Fibroblast of villous mesenchyme (primary cell): Measurements from ENCODE around the gene TRAPPC2L. TPM values are rescaled to one million over a fixed set of nuclear protein-coding genes. Genes with fewer than 3 reads are reported as not detected.

ENCODE experiments used
- DNase-seq: peaks from one replicate; pipeline ENCODE4 v3.0.0-alpha.2; 2010; ENCODE audit warnings: low read depth
- H3K4me3 ChIP-seq: 2 replicates; pipeline ENCODE4 v1.5.1; 2011; ENCODE audit warnings: low read depth, mild to moderate bottlenecking, low read length
- CTCF ChIP-seq: IDR thresholded peaks from 2 replicates; pipeline ENCODE4 v1.5.1; 2012; ENCODE audit warnings: low read depth, mild to moderate bottlenecking, low read length; ENCODE audit not compliant: insufficient read depth
- total RNA-seq: library from RNA; depleted of rRNA; stranded (reverse); fragments of >200 nt; gene quantifications from 2 replicates; pipeline ENCODE4 v1.2.3, GENCODE V29; 2012

TRAPPC2L gene
- total RNA-seq, 1 donor, result 34.5 TPM

DNA sequence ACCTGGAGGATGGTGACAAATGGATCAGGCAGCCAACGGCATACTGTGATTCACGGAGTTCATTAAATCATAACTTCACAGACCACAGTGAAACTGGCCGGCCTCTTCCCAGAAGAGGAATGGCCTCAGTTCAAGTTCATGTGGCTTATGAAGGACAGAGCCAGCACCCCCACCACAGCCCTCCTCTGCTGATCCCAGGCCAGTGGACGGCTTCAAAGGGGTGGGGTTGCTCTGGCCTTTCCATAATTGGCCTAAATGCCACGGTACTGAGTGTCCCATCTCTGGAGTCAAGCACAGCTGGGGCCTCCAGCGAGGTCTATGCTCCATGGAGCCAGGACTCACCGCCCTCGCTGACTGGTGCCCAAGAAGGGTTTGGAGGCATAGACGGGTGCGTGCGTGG lies 21.5 kb upstream of the TRAPPC2L start:
- DNase-seq, result no peak
- H3K4me3 ChIP-seq, result no peak overlapping the region
- no peak for TF ChIP-seq CTCF

DNA sequence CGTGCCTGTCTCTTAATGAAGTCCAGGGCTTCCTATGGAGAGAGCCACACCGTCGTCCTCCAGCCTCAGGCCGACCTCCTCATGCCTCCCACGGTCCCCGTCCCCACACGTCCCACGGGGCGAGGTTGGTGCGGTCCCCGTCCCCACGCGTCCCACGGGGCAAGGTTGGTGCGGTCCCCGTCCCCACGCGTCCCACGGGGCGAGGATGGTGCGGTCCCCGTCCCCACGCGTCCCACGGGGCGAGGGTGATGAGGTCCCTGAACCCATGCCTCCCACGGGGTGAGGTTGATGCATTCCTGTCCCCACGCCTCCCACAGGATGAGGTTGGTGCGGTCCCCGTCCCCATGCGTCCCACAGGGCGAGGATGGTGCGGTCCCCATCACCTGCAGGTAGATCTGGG lies 21.1 kb upstream of the TRAPPC2L start:
- TF ChIP-seq CTCF, result no peak

DNA sequence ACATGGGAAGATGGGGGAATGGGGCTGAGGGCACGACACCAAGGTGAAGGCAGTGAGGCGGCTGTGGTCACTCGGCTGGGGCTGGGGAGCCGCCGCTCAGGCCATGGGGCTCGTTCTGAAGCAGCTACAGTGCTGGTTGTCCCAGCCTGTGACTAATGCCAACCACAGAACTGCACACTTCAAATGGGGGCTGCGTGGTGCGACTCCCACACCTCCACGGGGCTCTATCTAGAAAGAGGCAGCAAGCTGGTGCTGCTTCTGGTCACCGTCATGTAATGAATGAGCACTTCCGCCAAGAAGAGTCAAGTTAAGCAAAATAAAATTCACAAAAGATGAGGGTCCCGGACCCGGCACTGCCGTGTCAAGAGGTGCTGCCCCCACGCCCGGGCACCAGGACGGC lies 20.1 kb upstream of the TRAPPC2L start:
- DNase-seq, result no peak
- H3K4me3 ChIP-seq, result no peak overlapping the region
- no peak for TF ChIP-seq CTCF

More for the DNA sequence above, 21.1 kb upstream of the TRAPPC2L start:
- no peak for DNase-seq
- no peak overlapping the region for H3K4me3 ChIP-seq

- TF ChIP-seq CTCF, result no peak
- no peak for DNase-seq
- H3K4me3 ChIP-seq, result no peak overlapping the region
These were observed 19.1 kb upstream of the TRAPPC2L start for GRCh38 chr16:88837806-88838205.

- DNase-seq, result no peak
- no peak overlapping the region for H3K4me3 ChIP-seq
- TF ChIP-seq CTCF, result no peak
These were observed 18.4 kb upstream of the TRAPPC2L start for GRCh38 chr16:88838566-88838965.

DNA sequence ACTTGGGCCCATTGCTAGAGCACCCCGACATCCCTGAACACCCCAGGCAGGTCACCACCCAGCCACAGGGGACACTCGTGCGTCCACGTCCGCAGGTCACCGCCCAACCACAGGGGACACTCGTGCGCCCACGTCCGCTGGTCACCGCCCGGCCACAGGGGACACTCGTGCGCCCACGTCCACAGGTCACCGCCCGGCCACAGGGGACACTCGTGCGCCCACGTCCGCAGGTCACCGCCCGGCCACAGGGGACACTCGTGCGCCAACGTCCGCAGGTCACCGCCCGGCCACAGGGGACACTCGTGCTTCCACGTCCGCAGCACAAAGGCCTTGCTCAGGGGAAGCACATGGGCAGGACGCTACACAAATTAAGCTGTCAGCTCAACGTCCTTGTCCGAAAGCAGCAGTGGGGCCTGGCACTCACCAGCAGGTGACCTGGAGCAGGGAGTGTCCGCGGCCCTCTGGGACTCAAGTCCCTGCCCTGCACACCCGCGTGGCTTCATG lies 17.8 kb upstream of the TRAPPC2L start:
- no peak for DNase-seq
- no peak overlapping the region for H3K4me3 ChIP-seq
- TF ChIP-seq CTCF, result no peak
